ENCODE measurements around the gene TRIM3.
A peak's percentile ranks its signal among the peaks of the same experiment; 100 is the strongest.

The TRIM3 gene

DNA sequence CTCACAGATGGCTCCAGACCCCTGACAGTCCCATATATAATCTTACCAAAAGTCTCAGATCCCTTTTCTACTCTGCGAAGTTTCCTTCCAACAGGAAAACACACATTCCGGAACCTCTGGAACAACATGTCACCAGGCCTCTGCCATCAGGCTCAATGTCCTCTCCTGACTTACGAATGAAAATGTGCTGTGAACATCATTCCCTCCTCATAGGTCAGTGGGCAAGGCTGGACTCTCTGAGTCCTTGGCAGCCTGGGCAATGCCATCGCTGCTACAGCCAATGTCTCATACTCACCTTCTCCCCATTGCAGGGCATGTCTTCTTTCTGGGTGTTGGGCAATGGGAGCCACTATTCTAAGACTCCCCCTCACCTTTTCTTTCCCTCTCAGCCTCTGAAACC, 31.3 kb downstream of the TRIM3 start:
- DNase-seq (ENCODE audit: low read depth in 1 of 2, low spot score in 1 of 2), result no peak

DNA sequence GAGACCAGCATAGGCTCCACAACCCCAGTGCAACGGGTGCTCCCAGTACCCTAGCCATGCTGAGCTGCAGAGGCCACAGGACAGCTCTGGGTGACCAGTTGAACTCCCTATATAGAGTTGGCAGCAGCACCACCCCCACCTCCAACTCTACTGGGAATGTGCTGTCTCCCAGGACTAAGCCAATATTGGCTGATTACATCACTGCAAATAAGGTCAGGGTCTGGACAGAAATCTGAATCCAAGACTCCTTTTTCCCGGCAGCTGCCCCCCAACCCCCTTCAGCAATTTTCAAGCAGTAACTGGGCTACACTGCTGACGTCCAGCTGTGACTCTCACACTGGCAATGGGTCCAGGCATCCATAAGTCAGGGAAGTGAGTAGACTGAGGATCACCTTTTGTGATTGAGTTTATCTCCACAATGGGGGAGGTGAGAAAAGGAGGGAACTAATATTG, 32.8 kb downstream of the TRIM3 start, which contains the start of gene HPX:
HPX (minus strand) TSS at position 82 of the 453 bp plus-strand sequence; CDS start at position 58, 24 bp downstream.
- no peak for DNase-seq (ENCODE audit: low read depth in 1 of 2, low spot score in 1 of 2)

DNA sequence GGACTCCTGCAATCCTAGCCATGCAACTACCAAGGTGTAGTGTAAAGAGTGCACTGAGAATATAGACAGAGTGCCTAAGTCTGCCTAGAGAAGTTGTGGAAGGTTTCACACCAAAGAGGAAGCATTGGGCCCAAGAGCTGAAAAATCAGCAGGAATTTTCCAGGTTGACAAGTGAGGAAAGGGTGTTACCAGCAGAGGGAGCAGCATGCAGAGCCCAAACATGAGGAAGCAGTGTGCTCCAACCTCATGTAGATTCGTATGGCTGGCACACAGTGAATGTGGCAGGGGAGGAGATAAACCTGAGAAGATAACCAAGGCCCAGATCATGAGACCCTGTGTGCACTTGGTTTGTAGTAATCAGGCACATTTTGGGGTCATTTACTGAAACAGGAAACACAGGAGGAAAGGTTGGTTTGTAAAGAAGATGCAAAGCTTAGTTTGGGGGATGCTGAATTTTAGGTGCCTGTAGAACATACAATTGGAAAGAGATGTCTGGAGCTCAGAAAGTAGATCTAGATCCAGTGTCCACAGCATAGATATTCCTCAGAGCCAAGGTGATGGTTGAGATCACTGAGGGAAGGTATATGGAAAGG, 34.7 kb downstream of the TRIM3 start:
- DNase-seq (ENCODE audit: low read depth in 1 of 2, low spot score in 1 of 2), result peak in 1 of 2 donors; percentile 20

DNA sequence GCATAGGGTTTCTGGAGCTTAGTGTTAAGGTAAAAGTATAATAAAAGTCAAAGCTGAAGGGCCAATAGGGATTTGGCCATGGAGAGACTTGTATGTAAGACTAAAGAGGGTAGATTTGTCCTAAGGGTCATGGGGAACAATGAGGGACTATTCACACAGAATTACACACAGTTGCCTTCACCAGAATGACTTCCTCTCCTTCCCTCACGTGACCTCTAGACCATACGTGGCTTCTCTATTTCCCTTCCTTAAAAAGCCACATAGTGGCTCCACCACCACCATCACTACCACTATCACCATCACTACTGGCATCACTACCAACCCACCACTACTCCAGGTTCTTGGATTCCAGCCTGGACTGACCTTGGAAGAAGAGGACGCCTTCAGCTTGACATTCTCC, 35.7 kb downstream of the TRIM3 start:
- no peak for DNase-seq (ENCODE audit: low read depth in 1 of 2, low spot score in 1 of 2)

DNA sequence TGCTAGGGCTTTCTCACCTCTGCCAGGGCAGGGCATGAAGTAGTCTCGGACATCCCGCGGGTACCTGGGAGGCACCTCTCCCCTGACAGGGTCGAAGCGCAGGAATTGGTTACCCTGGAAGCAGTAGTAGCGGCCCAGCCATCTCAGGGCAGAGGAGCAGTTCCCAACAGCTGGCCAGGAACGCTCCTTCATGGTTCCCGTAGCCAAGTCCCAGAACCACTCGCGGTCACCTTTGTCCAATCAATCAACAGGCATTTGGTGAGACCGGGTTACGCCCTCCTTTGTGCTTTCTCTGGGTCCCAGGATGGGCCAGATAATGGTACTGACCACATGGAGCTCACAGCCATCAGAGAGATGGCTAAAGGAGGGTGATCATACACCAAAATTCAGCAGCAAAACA, 36.3 kb downstream of the TRIM3 start:
- DNase-seq (ENCODE audit: low read depth in 1 of 2, low spot score in 1 of 2), result no peak

DNA sequence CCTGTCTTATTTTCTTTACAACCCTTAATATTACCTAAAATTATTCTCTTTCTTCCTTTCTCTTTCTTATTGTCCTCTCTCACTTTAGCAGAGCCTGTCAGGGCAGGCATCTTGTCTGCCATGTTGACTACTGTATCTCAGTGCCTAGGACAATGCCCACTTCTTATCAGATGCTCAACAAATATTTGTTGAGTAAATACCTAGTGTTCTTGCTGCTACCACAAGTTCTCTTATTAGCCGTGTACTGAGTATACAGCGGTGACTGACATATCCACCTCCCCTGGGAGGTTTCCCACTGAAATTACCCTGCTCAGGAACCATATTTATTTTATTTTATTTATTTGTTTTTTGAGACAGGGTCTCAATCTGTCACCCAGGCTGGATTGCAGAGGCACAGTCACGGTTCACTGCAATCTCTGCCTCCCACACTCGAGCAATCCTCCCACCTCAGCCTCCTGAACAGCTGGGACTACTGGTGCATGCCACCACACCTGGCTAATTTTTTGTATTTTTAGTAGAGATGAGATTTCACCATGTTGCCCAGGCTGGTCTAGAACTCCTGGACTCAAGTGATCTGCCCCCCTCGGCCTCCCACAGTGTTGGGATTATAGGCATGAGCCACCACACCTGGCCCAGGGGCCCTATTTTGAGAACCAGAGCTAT, 39.6 kb downstream of the TRIM3 start:
- DNase-seq (ENCODE audit: low read depth in 1 of 2, low spot score in 1 of 2), result no peak

DNA sequence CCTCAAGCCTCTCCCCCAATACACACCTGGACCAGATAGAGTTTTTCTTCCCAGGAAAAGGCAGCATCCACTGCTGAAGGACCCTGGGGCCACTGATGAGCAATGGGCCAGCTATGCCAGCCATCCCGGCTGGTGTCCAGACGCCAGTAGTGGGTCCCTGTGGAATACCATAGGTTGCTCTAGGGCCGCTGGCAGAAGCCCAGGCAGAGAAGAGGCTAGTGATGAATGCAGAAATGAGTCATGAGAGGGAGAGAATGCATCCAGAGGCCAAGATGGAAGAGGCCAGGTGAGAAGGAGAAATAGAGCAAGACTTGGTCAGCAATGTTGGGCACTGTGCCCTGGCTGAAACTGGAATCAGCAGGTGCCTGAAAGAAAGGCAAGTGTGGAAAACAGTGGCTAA, 41.9 kb downstream of the TRIM3 start:
- no peak for DNase-seq (ENCODE audit: low read depth in 1 of 2, low spot score in 1 of 2)

DNA sequence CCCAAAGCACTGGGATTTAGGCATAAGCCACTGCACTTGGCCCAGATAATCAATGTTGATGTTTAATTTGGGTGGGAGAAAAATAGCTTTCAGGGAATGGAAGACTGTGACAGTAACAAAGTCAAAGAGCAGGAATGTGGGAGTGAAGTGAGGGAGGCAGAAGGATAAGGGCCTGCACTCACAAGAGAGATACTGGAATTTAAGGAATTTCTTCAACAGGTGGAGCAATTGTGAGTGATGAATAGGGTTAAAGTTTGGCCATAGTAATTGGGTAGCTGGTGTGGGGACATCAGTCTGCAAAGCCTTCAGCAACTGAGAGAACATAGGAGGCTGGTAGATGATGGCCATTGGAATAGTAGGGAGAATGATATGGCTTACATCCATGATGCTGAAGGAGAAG, 46.2 kb downstream of the TRIM3 start:
- DNase-seq (ENCODE audit: low read depth in 1 of 2, low spot score in 1 of 2), result no peak

DNA sequence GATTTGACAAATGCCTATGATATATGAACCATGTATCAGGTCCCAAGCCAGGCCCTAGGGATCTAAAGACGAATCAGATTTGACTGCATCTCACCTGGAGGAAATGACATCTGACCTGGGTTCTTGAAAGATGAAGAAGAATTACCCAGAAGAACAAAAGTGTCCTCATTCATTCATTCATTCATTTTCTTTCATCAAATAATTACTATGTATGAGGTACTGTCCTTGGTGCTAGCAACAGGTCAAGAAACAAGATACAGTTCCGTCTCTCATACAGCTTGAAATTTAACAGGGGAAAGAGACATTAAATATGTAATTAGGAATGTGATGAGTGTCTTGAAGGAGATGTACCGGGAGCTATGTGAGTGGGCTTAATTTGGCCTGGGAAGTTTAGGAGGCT, 53.1 kb downstream of the TRIM3 start:
- no peak for DNase-seq (ENCODE audit: low read depth in 1 of 2, low spot score in 1 of 2)

DNA sequence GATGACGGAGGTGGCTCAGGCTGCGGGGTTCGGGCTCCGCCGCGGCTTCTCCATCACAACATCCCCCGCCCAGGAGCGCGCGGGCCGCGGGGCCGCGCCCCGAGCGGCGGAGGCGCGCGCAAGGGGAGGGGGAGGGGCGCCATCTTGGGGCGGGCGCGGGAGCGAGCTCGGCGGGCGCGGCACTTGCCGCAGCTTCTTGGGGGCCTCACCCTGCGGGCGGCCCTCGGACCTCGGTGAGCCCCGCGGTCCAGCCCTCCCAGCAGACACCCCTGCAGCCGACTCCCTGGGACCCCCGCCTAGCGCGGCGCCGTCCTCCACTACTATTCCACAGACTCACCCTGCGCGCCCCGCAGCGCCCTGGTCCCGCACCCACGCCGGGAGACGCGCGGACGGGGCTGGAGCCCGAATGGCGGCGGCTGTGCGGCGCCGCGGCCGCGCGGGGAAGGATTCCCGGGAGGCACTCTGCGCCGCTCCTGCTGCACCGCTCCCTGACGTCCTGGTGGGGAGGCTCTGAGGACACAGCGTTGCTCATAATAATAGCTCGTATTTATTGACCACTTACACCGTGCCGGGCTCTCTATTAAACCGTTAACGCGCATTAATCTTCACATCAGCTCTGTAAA, 54.6 kb downstream of the TRIM3 start, which contains the start of gene APBB1:
APBB1 (minus strand) TSS at position 86 of the 623 bp plus-strand sequence. CDS start 7,747 bp downstream, outside the sequence.
- DNase-seq (ENCODE audit: low read depth in 1 of 2, low spot score in 1 of 2), result peak; percentile 52 to 63

DNA sequence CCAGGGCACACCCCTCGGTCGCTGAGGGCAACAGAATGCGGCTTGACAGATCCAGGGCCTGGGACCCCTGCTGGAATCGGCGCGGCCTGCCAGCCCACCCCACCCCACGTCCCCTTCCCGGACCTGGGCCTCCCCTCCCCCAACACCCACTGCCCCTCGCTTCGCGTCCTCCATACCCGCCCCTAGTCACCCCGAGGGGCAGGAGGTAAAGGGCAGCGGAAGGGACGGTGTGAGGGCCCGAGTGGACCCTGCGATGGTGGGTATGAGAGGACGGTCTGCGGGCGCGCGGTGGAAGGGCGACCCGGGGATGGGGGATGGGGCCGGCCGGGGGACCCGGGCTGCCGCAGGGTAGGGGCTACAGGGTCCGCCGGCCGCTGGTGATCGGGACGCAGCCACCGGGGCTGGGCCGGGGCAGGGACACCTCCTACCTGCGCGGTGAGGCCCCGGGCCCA, 55.2 kb downstream of the TRIM3 start:
- no peak for DNase-seq (ENCODE audit: low read depth in 1 of 2, low spot score in 1 of 2)

DNA sequence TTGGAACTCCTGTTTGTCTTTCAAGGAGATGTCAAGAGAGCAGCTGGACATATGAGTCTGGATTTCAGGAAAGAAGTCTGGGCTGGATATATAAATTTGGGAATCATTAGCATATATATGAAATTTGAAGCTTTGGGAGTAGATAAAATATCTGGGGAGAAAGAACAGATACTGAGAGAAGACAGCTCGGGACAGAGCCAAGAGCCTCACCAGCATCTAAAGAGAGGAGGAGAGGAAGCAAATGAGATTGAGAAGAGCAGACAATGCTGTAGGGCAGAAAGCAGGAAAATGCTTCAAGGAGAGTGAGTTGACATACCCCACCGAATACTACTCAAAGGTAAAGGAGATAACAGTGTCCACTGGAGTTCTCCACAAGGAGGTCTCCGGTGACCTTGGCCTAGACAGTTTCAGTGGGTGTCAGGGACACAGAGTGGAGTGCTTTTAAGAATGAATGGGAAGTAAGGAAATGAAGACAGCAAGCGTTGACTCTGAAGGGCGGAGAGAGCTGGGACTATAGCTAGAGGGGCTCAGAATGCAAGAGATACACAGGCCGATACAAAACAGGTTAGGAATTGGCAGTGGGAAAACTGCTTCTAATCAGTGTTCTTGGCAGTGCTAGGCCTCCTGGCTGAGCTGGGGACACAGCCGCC, 55.7 kb downstream of the TRIM3 start:
- DNase-seq (ENCODE audit: low read depth in 1 of 2, low spot score in 1 of 2), result no peak

DNA sequence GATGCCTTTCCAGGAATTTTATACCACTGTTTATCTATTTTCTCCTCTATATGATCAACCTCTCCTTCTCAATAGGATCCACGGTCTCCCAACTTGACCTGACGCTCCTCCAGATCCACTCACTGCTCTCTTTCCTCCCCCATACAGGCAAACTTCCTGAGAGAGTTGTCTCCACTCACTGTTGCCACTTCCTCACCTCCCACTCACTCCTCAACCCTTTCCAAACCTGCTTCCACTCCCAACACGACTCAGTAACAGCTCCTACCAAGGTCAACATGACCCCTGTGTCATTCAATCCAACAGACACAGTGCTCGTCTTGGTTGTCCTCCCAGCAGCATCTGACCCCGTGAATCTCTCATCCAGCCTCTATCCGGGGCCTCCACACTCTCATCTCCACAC, 57.9 kb downstream of the TRIM3 start:
- DNase-seq (ENCODE audit: low read depth in 1 of 2, low spot score in 1 of 2), result no peak

DNA sequence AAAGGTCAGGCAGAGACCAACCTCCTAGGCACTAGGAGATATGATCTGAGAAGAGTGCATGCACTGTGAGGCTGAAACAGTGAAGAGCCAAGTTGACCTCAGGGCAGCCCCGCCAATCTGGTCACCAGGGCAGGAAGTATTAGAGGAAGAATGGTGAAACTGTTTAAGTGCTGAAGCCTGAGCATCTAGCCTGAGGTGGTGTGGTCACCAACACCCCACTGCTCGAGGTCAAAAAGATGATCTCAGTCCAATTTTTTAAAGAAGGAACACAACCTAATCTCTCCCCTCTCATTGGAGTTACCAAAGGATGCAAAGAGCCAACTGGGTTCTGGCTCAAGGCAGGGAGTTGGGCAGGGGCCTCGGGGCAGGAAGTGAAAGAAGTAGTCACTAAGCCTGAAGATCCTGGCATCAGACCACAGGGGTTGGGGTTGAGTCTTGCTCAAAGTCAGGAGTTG, 58.8 kb downstream of the TRIM3 start:
- no peak for DNase-seq (ENCODE audit: low read depth in 1 of 2, low spot score in 1 of 2)

DNA sequence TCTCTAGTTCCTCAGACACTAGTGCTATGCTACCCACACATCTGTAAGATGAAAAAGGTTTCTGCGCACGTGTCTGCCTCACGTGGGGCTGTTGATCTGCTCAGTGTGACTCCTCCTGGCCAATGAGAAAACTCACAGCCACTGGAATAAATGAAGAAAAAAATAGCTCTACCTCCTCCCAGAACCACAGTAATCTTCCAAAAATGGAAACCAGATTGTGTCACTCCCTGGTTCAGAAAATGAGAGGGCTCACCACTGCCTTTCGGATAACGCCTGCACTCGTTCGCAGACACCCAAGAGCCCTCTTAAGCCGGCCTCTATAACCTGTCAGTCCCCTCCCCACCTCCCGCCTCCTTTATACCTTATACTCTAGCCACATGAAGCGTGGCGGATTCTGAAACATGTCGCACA, 59.9 kb downstream of the TRIM3 start:
- peak in 1 of 2 donors; percentile 65 for DNase-seq (ENCODE audit: low read depth in 1 of 2, low spot score in 1 of 2)

DNA sequence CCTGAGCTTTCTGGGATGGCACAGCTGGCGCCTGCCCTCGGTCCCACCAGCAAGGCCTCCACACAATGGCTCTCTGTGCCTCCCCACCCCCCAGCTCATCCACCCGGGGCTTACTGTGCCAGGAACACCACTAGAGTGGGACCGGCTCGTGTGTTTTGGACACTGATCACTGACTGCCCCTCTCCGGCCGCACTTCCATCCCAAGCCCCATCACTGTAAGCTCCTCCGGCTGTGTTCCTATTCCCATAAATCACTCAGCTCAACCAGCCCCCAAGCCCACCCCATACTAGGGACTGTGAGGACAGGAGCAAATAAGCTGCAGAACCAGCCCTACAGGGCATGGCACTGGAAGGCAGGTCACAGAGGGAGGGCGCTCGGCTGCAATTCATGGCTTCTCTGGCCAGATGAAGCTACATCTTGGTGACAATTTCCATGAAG, 62.1 kb downstream of the TRIM3 start:
- no peak for DNase-seq (ENCODE audit: low read depth in 1 of 2, low spot score in 1 of 2)

DNA sequence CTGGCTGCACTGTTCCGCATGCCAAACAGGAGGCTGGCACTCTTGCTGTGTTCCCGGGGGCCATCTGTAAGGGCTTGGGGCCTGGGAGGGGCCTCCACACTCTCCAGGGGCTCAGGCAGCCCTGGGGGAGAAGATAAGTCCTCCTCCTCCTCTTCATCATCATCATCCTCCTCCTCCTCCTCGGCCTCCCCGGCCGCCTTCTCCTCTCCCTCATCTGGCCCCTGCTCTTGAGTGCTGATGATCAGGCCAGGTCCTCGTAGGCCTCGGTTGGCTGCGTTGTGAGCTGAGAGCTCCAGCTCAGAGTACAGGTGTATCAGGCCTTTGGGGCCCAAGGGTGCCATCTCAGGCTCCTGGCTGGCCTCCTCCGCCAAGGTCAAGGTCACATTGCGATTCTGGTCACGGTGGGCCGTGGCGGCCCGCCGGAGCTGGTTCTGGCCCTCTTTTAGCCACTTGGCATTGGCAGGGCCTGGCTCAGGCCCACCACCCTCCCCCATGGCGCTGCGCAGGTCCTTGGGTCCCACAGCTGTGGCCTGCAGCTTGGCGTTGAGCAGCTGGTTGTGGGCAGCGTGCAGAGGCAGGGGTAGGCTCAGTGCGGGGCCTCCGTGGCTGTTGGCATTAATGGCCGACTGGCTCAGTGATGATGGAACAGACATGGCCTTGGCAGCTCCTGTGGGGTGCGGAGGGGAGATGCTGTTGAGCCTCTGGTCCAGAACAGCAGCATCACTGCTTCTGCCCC, 62.9 kb downstream of the TRIM3 start:
- no peak for DNase-seq (ENCODE audit: low read depth in 1 of 2, low spot score in 1 of 2)

DNA sequence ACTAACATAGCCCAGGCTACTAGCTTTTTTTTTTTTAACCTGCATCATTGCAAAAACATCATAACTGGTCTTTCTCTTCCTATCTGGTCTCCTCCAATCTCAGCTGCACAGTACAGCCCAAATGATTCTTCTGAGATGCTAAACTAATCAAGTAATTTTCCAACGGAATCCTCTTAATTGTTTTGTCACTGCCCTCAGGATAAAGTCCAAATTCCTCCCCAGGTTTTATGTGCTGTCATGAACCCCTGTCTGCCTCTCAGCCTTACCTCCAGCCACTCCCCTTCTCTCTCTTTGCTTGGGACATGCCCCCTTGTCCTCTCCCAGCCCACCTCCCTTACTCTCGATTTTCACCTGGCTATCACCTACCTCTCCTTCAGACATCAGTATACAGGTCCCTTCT, 67.4 kb downstream of the TRIM3 start:
- no peak for DNase-seq (ENCODE audit: low read depth in 1 of 2, low spot score in 1 of 2)

DNA sequence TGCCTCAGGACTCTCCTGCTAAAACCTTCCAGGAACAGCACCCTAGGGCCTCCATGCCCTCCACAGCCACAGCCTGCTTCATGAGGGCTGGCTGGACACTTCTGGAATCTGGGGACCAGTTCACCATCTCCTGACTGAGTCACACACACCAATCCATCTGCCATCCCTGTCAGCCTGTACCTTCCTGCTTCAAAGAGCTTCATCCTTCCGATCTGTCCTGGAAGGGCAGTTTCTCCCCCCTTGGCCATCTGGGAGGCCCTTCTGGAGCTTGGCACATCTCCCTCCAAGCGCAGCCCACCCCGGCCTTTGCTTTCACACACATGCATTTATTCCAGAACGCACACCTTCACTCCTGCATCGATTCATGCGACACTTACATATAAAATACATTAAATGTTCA, 67.9 kb downstream of the TRIM3 start:
- DNase-seq (ENCODE audit: low read depth in 1 of 2, low spot score in 1 of 2), result no peak

DNA sequence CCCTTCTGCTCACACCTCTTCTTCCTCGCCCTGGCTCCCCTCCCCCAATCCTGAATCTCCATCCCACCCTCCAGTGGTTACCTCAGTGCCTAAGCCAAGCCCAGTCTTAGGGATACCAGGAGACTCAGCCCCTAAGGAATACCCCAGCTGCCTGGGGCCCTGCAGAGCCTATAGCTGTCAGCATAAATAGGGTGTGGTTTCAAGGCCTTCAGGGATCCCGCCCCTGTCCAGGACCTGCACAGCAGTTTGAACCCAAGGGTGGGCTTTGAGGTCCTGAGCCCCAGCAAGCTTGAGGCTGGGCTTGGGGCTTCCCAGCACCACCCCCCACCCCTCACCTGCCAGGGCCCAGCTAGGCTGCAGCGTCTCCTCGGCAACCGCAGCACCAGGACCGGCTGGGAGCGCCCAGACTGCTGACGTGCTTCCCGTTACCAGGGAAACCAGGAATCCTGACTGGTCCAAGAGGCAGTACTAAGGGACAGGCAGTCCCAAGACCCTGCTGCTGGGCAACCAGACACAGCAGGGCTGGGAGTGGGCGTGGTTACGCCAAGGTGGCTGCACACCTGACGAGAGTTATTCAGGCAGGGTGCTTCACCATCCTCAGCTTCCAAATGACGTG, 68.6 kb downstream of the TRIM3 start:
- DNase-seq (ENCODE audit: low read depth in 1 of 2, low spot score in 1 of 2), result no peak

Data from activated CD4-positive, alpha-beta T cell treated with anti-CD3 and anti-CD28 coated beads, Interleukin-2, amount 50 U/mL, for 24 hours (primary cell).